Measurements from ENCODE around the gene PIK3C3.
"Not testable (repeated sequence)": the region's sequence is repeated elsewhere in the genome, so short reads cannot be mapped to it uniquely, and the experiment has no call there.

PIK3C3 gene

DNA sequence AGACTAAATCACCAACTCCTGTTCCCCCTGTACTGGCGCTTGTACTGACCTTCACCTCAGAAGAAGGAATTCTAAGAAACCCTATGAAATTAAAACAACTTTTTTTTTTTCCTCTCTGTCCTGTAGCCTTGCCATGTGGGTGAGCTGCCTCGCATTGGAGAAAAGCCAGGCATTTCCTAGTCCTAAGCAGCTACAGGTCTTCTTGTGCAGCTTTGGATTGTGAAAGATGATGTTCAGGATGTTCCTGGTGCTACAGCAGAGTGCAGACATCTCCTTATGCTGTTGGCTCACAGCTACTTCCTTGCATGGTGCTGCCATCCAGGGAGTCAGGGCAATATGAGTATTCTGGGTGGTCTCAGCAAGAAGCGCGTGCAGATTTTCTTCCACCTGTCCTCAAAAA lies 11.9 kb downstream of the PIK3C3 start:
- no peak for DNase-seq

DNA sequence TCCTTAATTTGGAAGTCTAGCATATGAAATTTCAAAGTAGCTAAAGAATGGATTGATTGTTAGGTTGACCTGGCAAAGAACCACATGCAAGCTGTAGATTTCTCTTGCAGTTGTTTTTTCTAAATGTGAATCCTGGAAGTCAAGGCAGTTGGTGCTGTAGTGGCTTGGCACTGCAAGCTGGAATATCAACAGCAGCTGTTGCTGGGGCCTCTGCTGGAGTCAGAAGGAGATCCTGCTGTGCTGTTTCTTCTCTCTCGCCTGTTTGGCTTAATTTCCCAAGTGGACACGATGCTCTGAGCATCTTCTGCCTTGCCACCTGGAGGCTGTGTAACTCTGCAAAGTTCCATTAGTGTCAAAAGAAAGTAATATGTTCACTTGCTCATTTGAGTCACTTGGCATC lies 12.6 kb downstream of the PIK3C3 start:
- no peak for DNase-seq

DNA sequence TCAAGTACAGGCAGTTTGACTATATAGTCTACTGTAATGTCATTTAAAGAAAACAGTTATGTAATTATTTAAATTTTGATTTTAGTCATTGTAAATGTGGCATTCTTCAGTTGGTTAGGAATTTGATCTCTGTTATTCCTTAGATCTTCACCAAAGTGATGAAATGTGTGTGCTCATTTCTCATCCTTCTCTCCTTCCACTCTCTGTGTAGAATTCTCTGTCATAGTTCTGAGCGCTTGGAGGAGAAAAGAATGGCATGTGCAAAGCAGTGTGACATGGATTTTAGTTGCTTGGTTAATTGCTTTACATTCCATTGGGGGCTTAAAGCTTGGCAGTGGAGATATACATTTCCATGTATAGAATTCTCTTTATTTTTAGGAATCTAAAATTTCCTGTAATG lies 14.8 kb downstream of the PIK3C3 start:
- no peak for DNase-seq

DNA sequence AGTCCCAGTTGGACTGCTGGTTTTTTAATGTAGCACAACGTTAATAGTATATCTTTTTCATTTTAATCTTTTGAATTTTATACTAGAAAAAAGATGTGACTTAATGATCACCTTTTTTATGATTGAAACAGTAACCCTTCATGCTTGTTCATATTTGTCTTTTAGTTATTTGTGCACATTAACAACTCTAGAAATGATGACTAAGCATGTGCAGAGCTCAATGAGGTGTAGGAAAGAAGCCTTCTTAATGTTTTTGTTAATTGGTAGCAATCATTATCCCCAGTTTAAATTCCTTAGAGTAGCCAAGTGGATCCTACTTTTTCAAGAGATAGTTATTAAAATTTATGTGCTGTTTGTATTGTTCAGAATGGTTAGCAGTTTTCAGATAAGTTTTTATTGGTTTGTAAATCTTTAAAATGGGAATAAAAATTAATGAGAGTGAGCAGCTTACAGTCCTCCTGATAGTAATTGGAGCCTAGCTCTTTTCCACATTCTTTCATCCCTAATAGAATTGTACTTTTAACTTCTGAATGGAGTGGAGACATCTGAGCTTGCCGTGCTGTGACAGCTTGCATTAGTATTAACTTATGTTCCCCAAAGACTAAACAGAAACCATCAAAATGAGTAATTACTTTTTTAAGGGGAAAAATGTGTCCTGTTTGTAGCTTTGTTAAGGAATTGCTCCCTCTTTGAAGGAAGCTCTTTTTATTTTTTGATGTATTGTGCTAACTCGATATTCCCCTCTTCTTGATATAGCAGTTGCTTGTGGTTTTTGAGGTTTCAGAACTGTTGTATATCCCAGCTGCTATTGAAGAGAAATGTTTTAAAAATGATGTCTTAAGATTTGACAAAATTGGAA lies 17.3 kb downstream of the PIK3C3 start:
- DNase-seq = no peak

DNA sequence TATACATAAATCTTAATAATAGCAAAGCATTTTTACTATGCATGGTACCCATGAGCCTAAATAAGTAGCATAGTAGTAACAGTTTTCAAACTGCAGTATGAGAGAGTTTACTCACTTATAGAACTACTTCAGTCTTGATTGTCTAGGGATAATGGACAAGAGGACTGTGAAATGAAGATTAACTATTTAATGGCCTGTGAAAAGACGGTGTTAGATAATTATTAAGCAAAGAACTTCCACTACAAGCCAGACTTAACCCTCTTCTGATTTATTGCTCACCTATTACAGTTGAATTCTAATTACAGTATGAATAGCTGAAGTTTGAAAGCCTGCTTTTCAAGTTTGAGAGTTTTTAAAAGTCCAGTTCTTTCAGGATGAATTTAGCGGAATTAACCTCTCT lies 18.9 kb downstream of the PIK3C3 start:
- no peak for DNase-seq

DNA sequence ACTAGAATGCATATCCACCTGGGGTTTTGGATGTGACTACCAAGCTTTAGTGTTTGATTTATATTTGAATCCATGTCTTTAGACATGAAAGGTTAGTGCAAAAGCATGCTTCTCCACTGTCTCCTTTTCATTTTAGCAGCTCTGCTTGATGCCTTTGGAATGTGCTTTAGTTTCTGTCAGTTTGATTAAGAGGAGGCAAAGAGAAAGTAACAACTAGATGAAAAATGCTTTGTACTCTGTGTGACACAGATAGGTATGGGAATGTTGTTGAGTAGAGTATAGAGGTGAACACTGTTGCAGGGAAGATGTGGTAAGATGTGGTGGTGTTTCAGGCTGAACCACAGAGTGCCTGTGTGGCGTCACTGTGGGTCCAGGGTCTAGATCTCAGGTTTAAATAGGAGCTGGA lies 19.8 kb downstream of the PIK3C3 start:
- no peak for DNase-seq

DNA sequence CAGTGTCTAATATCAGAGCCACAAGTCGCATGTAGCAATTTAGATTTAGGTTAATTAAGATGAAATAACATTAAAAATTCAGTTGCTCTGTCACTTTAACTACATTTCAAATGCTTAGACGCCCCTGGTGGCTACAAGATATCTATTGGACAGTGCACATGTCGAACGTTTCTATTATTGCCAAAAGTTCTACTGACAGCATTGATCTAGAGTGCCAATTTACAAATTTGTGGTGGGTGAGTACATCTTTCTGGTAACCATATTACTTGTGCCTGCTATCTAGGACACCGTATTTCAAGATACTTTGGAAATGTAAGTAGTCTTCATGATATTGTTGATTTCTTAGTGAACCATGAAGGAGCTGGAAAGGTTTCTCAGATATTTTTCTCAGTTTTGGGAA lies 20.2 kb downstream of the PIK3C3 start:
- DNase-seq = no peak

DNA sequence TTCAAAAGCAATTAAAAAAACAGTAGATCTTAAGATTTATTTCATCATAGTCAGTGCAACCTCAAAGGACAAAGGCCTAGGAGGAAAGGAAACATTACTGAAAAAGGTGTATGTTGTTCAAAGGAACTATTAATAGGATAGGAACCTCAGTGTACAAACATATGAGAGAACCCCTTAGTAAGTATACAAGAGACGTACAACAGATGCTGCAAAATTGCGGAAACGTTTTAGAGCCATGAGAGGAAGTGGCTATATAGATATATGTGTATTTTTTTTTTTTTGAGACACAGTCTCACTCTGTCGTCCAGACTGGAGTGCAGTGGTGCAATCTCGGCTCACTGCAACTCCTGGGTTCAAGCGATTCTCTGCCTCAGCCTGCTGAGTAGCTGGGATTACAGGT lies 22.2 kb downstream of the PIK3C3 start:
- no peak for DNase-seq

DNA sequence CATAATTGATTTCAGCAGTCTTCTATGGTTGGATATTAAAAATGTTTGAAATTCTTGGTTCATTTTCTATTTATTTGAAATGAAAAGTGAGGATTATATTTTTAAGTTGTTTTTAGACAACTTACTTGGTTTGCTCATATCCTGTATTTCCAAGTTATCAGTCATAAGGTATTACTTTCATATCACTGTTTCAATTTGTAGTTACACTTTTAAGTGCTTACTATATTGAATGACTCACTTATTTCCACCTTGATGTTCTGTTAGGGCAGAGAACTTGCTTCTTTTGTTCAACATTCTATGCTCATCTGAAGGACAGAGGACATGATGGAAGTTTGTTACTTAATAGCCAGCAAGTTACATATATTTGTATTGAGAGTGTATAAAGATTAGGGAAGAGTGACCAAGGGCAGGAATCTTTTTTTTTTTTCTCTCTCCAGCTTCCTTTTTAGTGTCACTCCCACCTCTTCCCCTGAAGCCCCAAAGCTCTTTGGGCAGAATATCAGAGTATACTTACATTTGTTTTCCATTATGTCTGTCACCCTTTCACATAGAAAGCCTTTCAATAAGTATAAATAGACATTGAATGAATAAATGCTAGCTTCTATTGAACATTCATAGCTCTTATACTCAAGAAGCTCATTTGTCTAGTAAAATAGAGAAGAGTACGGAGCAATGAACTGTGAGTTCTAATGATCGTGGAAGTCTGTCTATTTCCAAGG lies 28.1 kb downstream of the PIK3C3 start:
- DNase-seq = no peak

DNA sequence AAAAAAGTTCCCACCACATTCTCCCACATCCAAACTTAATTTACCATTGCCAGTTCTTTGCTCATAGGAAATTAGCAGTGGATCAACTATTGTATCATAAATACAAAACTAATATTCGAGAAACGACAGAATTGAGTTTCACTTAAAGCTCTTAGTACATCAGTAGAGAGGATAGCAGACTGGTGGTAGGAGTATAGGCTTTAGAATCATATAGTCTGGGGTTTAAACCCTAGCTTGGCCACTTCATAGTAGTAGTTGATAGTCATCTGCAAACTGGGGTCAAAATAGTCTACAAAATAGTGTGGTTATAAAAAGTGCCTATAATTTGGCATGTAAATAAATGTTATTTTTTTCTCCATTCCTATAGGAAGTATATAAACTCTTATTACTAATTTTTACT lies 30.9 kb downstream of the PIK3C3 start:
- DNase-seq = no peak

DNA sequence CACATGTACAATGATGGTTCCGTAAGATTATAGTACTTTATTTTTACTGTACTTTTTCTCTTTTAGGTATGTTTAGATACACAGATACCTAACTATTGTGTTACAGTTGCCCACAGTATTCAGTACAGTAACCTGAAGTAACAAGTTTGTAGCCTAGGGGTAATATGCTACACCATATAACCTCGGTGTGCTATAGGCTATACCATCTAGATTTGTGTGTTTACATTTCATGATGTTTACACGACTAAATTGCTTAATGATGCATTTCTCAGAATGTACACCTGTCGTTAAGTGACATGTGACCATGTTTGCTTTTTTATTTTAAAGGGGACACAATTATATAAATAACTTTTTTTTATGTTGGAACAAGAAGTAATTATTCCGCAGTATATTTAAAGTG lies 34.5 kb downstream of the PIK3C3 start:
- peak; percentile 14 for DNase-seq

DNA sequence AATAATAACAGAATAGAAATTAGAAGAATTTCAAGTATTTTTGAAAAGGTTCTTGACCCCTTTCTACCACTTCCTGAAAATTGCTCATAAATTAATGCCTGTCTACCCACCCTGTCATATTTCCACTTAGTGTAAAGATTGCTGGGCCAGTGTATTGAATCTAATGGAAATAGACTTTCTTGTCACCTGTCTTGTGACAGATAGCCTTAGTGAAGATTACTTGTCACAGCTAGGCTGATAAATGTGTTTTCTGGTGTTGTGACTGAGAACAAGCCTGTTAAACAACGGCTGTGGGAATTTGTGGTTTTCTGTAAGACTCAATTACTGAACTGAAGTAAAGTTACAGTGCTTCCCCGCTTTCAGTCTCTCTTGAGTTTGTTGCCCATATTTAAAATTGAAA lies 37.0 kb downstream of the PIK3C3 start:
- DNase-seq = no peak

DNA sequence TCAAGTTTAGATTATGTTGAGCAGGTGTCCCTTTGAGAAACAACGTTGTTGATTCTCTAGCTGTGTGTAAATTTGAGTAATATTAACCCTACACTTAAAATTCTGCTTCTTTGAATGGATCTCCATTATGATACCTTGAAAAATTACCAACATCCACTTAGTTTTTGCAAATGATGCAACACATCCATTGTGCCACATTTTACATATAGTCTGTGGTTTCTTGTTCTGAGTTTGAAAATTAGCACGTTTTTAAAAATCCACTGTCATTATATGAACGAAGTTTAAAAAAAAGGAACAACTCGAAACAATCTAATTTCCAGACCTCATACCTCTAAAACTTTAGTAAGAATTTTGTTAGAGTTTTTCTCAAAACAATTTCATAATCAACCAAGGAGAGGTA lies 37.7 kb downstream of the PIK3C3 start:
- DNase-seq = no peak

DNA sequence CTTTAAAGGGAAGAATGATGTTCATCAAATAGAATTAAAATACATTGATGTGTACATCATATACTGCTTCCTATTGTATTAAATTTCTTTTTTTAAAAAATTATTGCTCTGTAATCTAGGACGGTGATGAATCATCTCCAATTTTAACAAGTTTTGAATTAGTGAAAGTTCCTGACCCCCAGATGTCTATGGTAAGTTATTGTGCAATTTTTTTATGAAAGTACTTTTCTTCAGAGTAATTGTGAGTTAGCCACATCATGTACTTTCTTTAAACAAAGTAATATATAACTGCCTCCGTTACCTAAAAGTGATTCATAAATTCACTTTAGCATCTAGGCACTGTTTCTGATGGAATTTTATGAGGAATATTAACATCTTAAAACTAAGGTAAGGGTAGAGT lies 38.1 kb downstream of the PIK3C3 start:
- no peak for DNase-seq

DNA sequence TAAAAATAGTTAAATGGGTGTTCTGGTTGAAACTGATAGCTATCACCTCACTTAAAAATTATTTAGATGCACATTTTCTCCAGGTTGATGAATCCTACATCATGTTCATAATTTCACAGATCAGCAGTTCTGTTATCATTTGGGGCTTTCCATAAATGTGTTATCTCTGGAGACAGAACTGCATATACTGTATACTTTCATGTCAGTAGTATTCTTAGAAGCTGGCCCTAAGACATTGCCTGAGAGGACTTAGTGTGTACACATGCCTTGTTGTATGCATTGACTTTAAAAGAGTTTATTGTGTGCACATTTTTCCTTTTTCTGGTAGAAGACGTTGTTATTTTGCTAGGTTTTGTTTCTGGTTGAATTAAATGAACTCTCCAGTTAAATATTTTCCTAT lies 41.0 kb downstream of the PIK3C3 start:
- DNase-seq = no peak

DNA sequence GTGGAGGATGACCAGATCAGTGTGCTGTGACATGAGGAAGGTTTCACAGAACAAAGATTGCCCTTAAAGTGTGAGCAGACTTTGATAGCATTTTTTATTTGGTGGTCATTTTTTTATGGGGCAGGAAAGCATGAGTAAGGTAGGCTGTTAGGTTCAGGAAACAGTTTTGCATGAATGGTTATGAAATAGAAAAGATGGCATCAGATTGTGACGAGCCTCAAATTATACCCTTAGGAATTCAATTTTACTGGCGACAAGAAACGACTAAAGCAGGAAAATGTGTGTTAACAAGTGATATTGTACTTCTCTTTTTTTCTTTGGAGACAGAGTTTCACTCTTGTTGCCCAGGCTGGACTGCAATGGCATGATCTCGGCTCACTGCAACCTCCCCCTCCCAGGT lies 44.7 kb downstream of the PIK3C3 start:
- no peak for DNase-seq

DNA sequence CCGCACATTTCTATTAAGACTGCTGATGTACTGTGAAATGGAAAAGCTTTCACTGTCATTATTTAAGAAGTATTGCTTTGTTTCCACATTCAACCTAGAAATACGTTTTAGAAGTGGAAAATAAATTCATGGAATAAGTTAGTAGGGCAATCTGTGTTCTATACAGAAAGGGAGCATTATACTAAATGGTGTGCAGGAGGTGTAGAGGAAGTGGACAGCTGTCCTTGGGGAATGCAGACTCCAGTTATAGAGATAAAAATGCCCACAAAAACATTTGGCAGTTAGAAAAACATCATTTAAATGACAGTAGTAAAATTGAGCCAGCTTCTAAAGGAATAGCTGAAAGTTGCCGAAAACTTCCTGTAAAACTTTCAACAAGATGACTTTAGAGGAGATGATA lies 46.8 kb downstream of the PIK3C3 start:
- no peak for DNase-seq

DNA sequence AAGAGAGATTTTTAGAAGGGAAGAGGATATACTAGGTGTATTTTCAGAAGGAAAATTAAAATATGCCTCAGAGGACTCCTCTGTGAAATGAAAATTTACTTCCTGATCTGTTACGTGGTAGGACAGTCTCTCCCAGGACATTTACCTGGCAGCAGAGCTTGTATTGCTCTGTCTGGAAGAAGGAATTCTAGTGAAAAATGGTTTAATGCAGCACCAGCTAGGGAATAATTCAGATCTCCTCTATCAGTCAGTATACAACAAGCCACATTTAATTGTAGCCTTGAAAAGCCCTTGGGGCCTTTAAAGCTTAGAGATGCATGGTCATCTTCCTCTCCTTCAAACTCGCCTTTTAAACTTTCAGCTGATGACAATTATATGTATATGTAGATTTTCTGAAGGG lies 49.6 kb downstream of the PIK3C3 start:
- DNase-seq = no peak

DNA sequence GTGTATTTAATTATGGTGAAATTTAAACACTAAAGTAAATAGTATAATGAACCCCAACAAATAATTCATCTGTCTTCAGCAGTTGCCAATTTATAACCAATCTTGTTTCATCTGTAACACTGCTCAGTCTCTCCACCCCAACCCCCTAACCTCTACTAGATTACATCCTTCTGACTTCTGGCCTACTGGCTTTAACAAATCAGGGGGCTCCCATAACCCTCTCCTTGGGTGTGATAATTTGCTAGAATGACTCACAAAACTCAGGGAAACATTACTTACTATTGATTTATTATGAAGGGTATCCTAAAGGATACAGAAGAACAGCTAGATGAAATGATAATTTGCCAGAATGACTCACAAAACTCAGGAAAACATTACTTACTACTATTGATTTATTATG lies 50.7 kb downstream of the PIK3C3 start:
- no peak for DNase-seq

DNA sequence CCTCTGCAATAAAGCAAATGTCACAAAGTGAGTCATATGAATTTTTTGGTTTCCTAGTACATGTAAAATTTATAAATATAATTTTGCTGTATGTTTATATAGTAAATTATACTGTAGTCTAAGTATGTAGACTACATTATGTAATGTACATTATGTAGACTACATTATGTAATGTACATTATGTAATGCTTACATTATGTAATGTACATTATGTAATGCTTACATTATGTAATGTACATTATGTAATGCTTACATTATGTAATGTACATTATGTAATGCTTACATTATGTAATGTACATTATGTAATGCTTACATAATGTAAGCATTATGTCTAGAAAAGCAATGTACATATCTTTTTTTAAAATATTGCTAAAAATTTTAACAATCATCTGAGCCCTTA lies 54.4 kb downstream of the PIK3C3 start:
- DNase-seq = not testable (repeated sequence)

DNA sequence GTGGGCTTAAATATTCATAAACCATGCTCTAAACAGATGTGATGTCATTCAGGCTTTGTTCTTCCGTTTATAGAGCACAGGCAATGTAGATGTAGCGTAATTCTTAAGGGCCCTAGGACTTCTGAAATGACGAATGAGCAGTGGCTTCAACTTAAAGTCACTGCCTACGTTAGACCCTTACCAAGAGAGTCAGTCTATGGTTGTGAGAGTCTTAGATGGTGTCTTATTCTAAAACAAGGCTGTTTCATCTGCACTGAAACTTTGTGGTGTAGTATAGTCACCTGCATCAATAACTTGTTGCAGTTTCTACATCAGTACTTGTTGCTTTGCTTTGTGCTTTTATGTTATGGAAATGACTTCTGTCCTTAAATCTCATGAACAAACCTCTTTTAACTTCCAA lies 56.0 kb downstream of the PIK3C3 start:
- no peak for DNase-seq

DNA sequence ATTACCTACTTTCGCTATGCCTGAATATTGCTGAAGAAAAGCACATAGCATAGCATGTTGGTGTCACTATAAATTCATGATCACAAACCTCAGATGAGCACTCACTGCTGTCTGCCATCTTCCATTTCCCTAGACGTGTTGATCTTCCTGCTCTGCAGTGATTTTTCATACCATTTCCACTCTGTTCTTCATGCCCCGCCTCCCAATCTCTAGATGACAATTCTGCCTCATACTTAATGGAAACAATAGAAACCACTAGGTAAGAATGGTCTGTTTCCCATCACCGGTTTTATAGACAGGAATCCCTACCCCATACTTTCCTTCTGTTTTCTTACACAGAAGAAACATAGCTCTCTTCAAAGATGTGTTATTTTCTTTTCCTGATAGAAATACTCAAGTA lies 63.8 kb downstream of the PIK3C3 start:
- no peak for DNase-seq

DNA sequence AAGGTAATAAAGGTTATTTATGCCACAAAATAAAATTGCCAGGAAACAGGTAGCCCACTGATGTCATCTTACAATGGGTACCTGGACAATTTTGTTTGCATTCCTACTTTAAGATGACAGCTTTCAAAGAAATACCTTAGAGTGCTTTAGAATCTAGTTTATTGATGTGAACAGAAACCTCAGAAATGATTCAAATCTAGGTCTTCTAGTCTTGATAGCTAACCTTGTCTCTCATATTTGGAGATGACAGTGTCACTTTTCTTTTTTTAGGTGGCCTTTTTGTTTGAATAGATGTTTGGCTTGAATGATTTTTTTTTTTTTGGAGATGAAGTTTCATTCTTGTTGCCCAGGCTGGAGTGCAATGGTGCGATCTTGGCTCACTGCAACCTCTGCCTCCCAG lies 69.1 kb downstream of the PIK3C3 start:
- no peak for DNase-seq

DNA sequence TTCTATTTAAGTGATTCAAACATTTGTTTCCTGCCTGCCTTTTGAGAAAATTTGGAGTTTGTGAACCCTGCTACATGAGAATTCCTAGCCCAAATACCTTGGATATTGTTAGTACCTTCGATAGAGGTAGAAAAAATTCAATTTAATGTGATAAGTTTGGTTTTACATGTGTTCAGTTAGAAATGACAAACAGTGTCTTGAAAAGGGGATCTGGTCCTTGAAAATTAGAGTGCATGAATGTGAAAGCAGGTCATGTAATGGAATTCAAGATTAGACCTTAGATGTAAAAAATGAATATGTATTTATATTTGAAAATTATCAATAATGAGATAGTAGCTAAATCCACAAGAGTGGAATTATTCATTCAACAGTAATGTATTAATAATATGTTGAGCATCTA lies 70.5 kb downstream of the PIK3C3 start:
- DNase-seq = no peak
